Peyer's patch (tissue), 4 donors: ENCODE measurements around the gene AP2A2. TPM values are rescaled to one million over a fixed set of nuclear protein-coding genes. Genes with fewer than 3 reads are reported as not detected.

Experiments used
- DNase-seq, 3 donors: peaks; one replicate each; pipeline ENCODE4 v3.0.0-alpha.2; 2017 to 2019
- H3K27ac ChIP-seq, 4 donors: fragments of 200-600 bp; sonication (generic); one replicate each; pipeline ENCODE4 v1.5.1; 2016 to 2019
- H3K27me3 ChIP-seq, 2 donors: fragments of 200-600 bp; sonication (generic); one replicate each; pipeline ENCODE4 v1.5.1; 2019
- H3K36me3 ChIP-seq, 3 donors: fragments of 200-600 bp; sonication (generic); one replicate each; pipeline ENCODE4 v1.5.1; 2016 to 2019
- H3K4me1 ChIP-seq, 4 donors: fragments of 200-600 bp; sonication (generic); one replicate each; pipeline ENCODE4 v1.5.1; 2016 to 2019
- H3K4me3 ChIP-seq, 4 donors: fragments of 200-600 bp; sonication (generic); 1 replicate in 3 of 4; 2 replicates in 1 of 4; pipeline ENCODE4 v1.5.1; 2016 to 2019; ENCODE audit warnings: mild to moderate bottlenecking in 1 of 4
- H3K9me3 ChIP-seq, 4 donors: fragments of 200-600 bp; sonication (generic); one replicate each; pipeline ENCODE4 v1.5.1; 2016 to 2019; ENCODE audit warnings: mild to moderate bottlenecking in 1 of 4
- CTCF ChIP-seq, 6 experiments: fragments of 450-650 bp in 4 of 6; fragments of 200-600 bp in 2 of 6; sonication (generic) in 1 of 6; IDR thresholded peaks; one replicate each; pipeline ENCODE4 v1.5.1; 2017 to 2019; ENCODE audit warnings: antibody characterized with exemption in 6 of 6, mild to moderate bottlenecking in 3 of 6, moderate library complexity in 1 of 6
- POLR2A ChIP-seq, 2 donors: fragments of 450-650 bp; IDR thresholded peaks; one replicate each; pipeline ENCODE4 v1.5.1; 2017; ENCODE audit warnings: antibody characterized with exemption in 2 of 2, mild to moderate bottlenecking in 2 of 2, moderate library complexity in 2 of 2
- total RNA-seq, 4 donors: library from RNA; depleted of rRNA; stranded (reverse); fragments of >200 nt; gene quantifications; one replicate each; pipeline ENCODE4 v1.1.0, GENCODE V29; 2016

AP2A2 gene
- total RNA-seq, 4 donors from 2014 or later, result 103 to 383 (median 136) TPM

- Histone ChIP-seq H3K9me3 (no peaks in the 10 kb centered on the region), H3K36me3 (peaks cover 0 to 54% (median 0%) of the 10 kb centered on the region in 3 donors), H3K27me3 (no peaks in the 10 kb centered on the region), H3K27ac (no peak overlapping the region), H3K4me3 (no peak overlapping the region), H3K4me1 (no peaks in the 10 kb centered on the region)
- DNase-seq, result no peak
- TF ChIP-seq POLR2A (IDR thresholded peaks at IDR 0.05) (no peak), CTCF (IDR thresholded peaks at IDR 0.05) (no peak)
These were observed 43.2 kb downstream of the AP2A2 start for GRCh38 chr11:968822-969221.

- TF ChIP-seq CTCF (IDR thresholded peaks at IDR 0.05), result no peak
- TF ChIP-seq POLR2A (IDR thresholded peaks at IDR 0.05), result no peak
- H3K4me1 ChIP-seq, result no peaks in the 10 kb centered on the region
- peaks cover 0 to 57% (median 0%) of the 10 kb centered on the region in 3 donors for H3K36me3 ChIP-seq
- H3K9me3 ChIP-seq, result no peaks in the 10 kb centered on the region
- no peak overlapping the region for H3K27ac ChIP-seq
- no peak overlapping the region for H3K4me3 ChIP-seq
- no peak for DNase-seq
- H3K27me3 ChIP-seq, result no peaks in the 10 kb centered on the region
These were observed 44.1 kb downstream of the AP2A2 start for GRCh38 chr11:969651-970205.

GRCh38 chr11:970319-970871, 44.7 kb downstream of the AP2A2 start:
- DNase-seq, result no peak
- no peaks in the 10 kb centered on the region for H3K9me3 ChIP-seq
- no peak overlapping the region for H3K27ac ChIP-seq
- peaks cover 0 to 61% (median 0%) of the 10 kb centered on the region in 3 donors for H3K36me3 ChIP-seq
- no peaks in the 10 kb centered on the region for H3K4me1 ChIP-seq
- no peaks in the 10 kb centered on the region for H3K27me3 ChIP-seq
- H3K4me3 ChIP-seq, result no peak overlapping the region
- TF ChIP-seq POLR2A (IDR thresholded peaks at IDR 0.05), result no peak
- TF ChIP-seq CTCF (IDR thresholded peaks at IDR 0.05), result no peak

GRCh38 chr11:971092-971690, 45.5 kb downstream of the AP2A2 start:
- Histone ChIP-seq H3K27me3 (no peaks in the 10 kb centered on the region), H3K9me3 (no peaks in the 10 kb centered on the region), H3K4me3 (no peak overlapping the region), H3K36me3 (peaks cover 0 to 67% (median 0%) of the 10 kb centered on the region in 3 donors), H3K4me1 (no peaks in the 10 kb centered on the region), H3K27ac (no peak overlapping the region)
- no peak for DNase-seq
- TF ChIP-seq CTCF (IDR thresholded peaks at IDR 0.05), result no peak

GRCh38 chr11:971731-972365, 46.2 kb downstream of the AP2A2 start:
- Histone ChIP-seq H3K36me3 (peaks cover 0 to 73% (median 0%) of the 10 kb centered on the region in 3 donors), H3K4me3 (no peak overlapping the region), H3K4me1 (no peaks in the 10 kb centered on the region), H3K9me3 (no peaks in the 10 kb centered on the region), H3K27me3 (no peaks in the 10 kb centered on the region), H3K27ac (no peak overlapping the region)
- TF ChIP-seq POLR2A (IDR thresholded peaks at IDR 0.05) (no peak), CTCF (IDR thresholded peaks at IDR 0.05) (no peak)
- DNase-seq, result no peak
